ENCODE measurements around the gene LMF1.
"Not testable (repeated sequence)": the region's sequence is repeated elsewhere in the genome, so short reads cannot be mapped to it uniquely, and the experiment has no call there.

Gene LMF1

DNA sequence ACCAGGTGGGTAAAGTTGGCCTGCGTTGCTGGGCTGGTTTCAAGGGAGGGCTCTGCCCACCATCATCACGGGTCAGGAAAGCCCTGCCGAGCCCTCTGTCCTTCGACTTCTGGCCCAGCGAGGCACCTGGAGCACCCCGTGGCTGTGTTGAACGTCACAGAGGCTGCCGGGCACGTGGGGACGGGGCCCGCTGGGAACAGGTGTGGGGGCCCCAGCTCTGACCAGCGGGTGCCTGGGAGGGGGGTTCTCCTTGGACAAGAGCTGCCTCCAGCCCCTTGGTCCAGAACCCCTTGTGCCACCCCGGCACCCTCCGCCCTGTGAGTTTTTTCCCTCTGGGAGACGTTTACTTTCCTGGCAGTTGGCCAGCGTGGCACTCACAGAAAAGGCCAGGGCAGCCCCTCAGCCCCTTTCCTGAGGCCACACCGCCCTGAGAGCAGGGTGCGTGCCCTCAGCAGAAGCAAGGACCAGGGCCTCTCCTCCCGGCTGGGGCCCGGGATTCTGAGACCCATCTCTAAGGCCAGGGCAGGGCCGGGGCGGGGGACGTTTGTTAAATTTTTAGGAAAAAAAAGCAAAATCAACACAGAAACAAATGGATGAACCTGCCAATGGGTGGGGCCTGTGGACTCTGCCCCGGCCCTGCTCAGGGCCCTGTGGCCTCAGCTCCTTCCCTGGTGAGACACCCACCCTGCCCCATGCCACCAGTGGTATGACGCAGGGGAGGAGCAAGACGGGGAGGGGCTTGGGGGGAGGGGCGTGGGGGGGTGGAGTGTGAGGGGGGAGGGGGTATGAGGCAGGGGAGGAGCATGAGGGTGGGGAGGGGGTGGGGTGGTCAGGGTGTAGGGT, 139.0 kb downstream of the LMF1 start:
- no peak for DNase-seq (ENCODE audit: low read depth in 3 of 3)

- no peak for DNase-seq (ENCODE audit: low read depth in 3 of 3)
Measured at GRCh38 chr16:830871-831570, 139.8 kb downstream of the LMF1 start.

DNA sequence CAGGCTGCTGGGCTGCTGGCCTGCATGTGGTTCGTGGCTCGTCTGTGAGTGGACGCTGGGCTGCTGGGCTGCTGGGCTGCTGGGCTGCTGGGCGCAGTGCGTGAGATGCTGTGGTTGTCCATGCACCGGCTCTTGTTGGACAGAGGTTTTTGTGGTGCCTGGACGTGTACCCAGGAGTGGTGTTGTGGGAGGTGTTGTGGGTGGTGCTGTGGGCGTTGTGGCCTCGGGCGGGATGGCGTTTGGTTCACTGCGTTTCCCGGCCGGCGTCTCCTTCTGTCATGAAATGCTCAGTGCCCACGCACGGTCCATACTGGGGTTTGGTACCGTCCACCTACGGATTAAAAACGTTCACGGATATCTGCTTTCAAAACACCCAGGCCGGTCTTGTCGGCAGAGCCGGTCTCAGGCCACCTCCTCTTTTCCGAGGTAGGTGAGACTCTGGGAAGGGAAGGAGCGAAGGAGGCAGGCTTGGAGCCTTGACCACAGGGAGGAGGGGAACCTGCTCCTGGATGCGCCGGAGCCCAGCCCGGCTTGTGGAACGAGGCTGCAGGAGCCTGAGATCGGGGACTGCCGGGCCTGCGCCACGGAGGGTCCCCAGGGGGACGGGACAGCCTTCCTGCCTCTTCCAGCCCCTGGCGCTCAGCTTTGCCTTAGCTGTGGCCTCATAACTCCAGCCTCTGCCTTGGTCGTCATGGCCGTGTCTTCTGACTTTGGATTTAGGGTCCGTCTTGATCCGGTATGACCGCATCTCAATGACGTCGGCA, 140.5 kb downstream of the LMF1 start:
- no peak for DNase-seq (ENCODE audit: low read depth in 3 of 3)

DNA sequence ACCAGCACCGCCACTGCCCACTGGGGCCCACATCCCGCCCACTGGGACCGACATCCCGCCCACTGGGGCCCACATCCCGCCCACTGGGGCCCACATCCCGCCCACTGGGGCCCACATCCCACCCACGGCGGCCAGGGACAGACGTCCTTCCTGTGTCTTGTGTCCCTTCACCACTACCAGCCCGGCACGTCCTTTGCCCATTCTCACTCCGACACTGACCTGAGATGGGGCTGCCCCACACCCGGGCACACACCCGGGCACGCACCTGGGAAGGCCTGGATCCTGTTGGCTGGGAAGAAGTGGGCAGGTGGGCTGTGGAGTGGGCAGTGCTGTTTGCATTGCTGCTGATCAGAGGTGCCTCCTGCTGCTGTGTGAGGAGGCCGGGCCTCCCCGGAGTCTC, 141.9 kb downstream of the LMF1 start:
- DNase-seq (ENCODE audit: low read depth in 3 of 3) = no peak

DNA sequence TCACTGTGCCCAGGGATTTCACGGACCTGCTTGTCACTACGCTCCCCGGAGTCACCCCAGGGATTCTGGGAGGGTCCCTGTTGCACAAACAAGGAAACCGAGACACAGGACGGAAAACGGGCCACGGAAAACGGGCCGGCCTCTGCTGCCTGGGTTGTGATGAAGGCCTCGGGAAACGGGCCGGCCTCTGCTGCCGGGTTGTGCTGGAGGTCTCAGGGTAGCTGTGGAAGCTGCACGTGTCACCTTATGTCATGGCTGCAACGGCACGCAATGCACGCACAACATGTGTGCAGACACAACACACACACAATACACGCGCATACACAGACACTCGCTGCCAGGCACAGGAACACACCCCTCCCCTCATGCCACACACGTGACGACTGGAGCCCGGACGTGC, 143.3 kb downstream of the LMF1 start:
- DNase-seq (ENCODE audit: low read depth in 3 of 3) = no peak

DNA sequence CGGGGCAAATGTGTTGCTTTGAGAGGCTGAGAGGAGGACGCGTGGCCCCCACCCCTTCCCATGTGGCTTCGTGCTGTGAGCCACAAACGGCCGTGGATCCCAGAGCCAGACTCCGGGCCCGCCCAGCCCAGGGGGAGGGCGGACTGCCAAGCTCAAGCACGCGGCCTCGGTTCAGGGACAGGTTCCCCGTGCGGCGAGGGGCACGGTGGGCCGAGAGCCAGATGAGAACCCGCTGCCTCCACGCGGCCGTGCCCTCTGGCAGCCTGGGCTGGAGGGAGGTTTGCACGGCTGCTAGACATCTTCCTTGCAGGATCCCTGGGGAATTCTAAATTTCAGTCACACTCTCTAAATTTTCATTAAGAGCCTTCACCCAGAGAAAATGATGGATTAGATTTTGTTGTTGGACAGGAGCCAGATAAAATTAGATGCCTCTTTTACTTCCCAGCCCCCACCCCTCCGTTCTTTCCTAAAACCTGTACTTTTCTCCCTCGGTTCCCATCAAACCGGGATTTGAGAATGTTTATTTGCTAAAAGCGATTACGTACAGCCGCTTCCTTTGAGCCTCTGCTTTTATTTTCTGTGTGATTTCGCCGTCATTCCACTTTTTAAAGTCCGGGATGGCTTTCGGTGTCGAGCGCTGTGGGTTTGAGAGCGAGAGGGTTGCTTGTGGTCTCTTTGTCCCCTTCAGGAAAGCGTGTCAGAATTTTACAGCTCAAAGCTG, 145.3 kb downstream of the LMF1 start:
- DNase-seq (ENCODE audit: low read depth in 3 of 3) = no peak

DNA sequence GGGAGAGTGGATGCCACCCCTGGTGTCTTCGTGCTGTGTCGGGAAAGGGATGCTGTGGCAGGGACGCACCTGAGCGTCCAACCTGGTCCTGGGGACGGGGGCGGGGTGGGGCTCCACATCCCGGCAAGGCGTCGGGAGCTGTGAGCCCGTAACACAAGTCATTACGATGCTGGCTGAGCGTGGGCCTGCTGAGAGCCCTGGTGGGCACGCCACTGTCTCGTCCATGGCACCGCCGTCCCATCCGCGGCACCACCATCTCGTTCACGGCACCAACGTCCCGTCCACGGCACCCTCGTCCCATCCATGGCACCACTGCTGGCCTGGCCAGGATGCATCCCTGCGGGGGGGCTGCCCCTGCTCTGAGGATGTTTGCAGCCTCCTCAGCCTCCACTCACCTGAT, 146.2 kb downstream of the LMF1 start:
- DNase-seq (ENCODE audit: low read depth in 3 of 3) = no peak

GRCh38 chr16:824194-824593, 146.6 kb downstream of the LMF1 start:
- DNase-seq (ENCODE audit: low read depth in 3 of 3) = no peak

- DNase-seq (ENCODE audit: low read depth in 3 of 3) = no peak
Measured at GRCh38 chr16:822909-823297, 147.9 kb downstream of the LMF1 start.

- DNase-seq (ENCODE audit: low read depth in 3 of 3) = no peak
Measured at GRCh38 chr16:822174-822908, 148.4 kb downstream of the LMF1 start.

DNA sequence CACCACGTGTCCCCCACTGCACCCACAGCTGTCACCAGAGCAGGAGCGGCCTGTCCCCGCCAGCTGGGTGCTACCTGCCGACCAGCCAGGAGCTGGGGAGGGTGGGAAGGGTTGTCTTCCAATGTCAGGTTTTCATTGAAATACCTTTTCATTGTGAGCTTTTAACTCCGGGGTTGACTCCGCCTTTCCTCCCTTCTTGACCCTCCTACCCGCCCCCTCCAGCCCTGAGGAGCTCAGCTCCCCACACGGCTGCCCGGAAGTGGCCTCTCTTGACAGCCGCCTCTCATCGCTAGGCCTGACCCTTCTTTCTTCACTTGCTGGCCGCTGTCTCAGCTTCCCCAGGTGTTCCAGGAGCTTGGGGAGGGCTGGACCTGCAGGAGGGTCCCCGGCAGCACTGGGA, 149.0 kb downstream of the LMF1 start:
- no peak for DNase-seq (ENCODE audit: low read depth in 3 of 3)

DNA sequence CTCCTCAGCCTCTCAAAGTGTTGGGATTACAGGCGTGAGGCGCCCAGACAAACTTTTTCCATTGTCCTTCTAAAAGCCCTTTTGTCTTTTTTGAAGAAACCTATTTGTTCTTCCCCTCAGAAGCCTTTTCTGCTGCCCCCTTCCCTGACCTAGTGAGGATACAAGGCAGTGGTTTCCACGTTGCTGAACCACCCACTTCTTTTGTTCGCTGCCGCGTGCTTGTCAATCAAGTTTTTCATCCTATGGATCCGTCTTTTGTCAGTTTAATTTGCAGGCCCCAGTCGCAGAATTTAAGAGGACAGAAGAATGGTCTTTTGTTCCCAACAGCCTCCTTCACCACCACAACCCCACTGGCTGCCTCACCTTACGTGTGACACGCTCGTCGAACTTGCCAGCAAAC, 150.0 kb downstream of the LMF1 start:
- no peak for DNase-seq (ENCODE audit: low read depth in 3 of 3)

DNA sequence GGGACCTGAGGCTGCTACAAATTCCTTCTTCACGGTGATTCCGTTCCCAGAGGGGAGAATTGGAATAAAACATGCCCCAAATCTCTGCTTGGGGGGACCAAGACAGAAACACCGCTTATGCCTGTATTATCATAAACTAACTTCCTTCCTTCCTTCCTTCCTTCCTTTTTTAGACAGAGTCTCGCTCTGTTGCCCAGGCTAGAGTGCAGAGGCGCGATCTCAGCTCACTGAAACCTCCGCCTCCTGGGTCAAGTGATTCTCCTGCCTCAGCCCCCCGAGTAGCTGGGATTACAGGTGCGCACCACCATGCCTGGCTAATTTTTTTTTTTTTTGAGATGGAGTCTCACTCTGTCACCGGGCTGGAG, 150.8 kb downstream of the LMF1 start:
- DNase-seq (ENCODE audit: low read depth in 3 of 3) = not testable (repeated sequence)

GRCh38 chr16:819336-820043, 151.3 kb downstream of the LMF1 start:
- no peak for DNase-seq (ENCODE audit: low read depth in 3 of 3)

DNA sequence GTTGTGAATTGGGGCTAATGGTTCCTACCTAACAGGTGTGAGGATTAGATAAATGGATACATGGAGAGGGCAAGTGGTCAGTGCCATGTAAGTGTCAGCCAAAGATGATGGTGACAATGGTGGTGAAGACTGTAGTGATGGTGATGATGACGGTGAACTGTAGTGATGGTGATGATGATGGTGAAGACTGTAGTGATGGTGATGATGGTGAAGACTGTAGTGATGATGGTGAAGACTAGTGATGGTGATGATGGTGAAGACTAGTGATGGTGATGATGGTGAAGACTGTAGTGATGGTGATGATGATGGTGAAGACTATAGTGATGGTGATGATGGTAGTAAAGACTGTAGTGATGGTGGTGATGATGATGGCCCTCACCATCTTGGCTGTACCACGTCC, 152.2 kb downstream of the LMF1 start:
- no peak for DNase-seq (ENCODE audit: low read depth in 3 of 3)

DNA sequence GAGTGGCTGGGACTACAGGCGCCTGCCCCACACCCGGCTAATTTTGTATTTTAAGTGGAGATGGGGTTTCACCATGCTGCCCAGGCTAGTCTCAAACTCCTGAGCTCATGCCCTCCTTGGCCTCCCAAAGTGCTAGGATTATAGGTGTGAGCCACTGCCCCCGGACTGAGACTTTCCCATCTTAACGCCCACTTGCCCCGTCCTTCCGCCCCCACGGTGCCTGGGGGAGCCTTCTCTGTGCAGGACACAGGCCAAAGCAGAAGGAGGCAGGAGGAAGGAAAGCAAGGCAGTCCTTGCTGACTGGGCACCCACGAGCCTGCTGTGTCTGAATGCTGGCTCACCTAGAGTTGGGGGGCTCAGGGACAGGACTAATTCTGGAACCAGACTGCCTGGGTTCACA, 152.7 kb downstream of the LMF1 start:
- no peak for DNase-seq (ENCODE audit: low read depth in 3 of 3)

DNA sequence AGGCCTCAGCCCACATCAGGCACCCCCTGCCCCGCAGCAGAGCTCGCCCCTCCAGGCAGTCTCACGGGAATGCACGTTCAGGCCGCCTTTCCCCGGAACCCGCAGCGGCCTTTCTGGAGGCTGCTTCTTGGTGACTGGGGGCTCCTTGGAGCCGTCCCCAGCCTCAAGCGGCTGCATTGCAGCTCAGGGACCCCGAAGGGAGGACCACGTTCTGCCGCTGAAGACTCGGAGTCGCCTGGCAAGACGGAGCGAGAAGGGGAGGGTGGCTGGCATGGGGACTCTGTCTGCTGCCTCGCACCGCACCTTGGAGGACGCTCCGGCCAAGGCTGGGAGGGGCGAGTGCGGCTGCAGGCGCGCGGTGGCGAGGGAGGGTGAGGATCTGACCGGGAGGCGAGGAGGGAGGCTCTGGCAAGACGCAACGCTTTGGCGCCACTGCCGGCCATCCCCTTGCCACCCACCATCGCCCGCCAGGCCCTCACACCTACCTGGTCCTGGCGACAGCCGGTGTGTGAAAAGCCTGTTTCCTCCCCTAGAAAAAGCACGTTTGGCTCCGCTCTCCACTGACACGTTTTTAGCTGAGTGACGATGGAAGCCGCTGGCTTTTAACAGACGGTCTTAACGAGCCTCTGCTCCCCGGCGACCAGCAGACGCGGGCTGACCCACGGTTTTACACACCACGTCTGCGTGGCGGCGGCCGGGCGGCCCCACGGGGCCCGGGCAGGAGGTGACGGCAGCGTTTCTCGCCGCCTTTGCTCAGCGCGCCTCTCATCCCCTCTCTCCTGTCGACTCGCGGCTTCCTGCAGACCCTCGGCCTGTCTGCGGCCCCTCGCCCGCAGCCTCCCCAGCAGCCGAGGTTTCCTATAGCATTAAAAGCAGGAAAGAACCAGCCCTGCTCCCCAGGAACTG, 153.5 kb downstream of the LMF1 start:
- DNase-seq (ENCODE audit: low read depth in 3 of 3) = no peak

GRCh38 chr16:815861-816260, 154.9 kb downstream of the LMF1 start:
- DNase-seq (ENCODE audit: low read depth in 3 of 3) = no peak

DNA sequence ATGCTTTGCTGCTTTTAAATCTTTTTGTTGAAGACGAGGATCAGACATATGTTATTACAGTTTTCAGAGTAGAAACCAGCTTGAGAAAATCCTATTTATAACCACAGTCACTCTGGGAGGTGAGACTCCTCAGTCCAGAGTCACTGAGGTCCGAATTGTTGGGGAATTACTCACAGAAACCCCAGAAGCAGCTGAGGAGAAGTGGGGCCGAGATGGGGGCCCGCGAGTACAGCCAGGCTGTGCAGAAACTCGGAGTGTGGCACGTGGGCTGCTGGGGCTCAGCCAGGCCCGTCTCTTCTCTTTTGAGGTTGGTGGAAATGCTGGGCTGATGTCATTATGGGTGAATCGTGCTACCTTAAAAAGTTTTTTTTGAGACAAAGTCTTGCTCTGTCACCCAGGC, 155.8 kb downstream of the LMF1 start:
- no peak for DNase-seq (ENCODE audit: low read depth in 3 of 3)
